NCI-H748 (cell line): ENCODE results near the gene RAB25.
"Not testable (repeated sequence)": the region's sequence is repeated elsewhere in the genome, so short reads cannot be mapped to it uniquely, and the experiment has no call there.

ENCODE experiments used
- DNase-seq: peaks from one replicate; lab custom pipeline; 2025; ENCODE audit not compliant: unreplicated experiment; lab: John Stamatoyannopoulos, UW

Gene RAB25

GRCh38 chr1:156054500-156055280, 6.3 kb upstream of the RAB25 start, which contains the start of gene LAMTOR2:
Gene LAMTOR2 (plus strand): TSS chr1:156054782. CDS start chr1:156054890, 108 bp downstream.
- DNase-seq, result peak; percentile 99

GRCh38 chr1:156055281-156056048, 5.5 kb upstream of the RAB25 start:
- no peak for DNase-seq

GRCh38 chr1:156056326-156056849, 4.6 kb upstream of the RAB25 start:
- DNase-seq, result no peak

GRCh38 chr1:156062189-156062588, 1.2 kb downstream of the RAB25 start:
- DNase-seq, result no peak

- DNase-seq, result no peak
Measured at GRCh38 chr1:156063997-156064285, 3.0 kb downstream of the RAB25 start.

- no peak for DNase-seq
Measured at GRCh38 chr1:156064615-156065014, 3.7 kb downstream of the RAB25 start.

GRCh38 chr1:156065212-156065611, 4.3 kb downstream of the RAB25 start:
- no peak for DNase-seq

- no peak for DNase-seq
Measured at GRCh38 chr1:156065871-156066270, 4.9 kb downstream of the RAB25 start.

- no peak for DNase-seq
Measured at GRCh38 chr1:156067262-156067661, 6.3 kb downstream of the RAB25 start.

GRCh38 chr1:156069490-156070455, 8.8 kb downstream of the RAB25 start:
- DNase-seq, result no peak

GRCh38 chr1:156070548-156070947, 9.6 kb downstream of the RAB25 start:
- no peak for DNase-seq

- not testable (repeated sequence) for DNase-seq
Measured at GRCh38 chr1:156071332-156071816, 10.4 kb downstream of the RAB25 start.

- no peak for DNase-seq
Measured at GRCh38 chr1:156072251-156072650, 11.3 kb downstream of the RAB25 start.

GRCh38 chr1:156073110-156073687, 12.2 kb downstream of the RAB25 start:
- no peak for DNase-seq

- DNase-seq, result no peak
Measured at GRCh38 chr1:156073740-156074139, 12.8 kb downstream of the RAB25 start.

GRCh38 chr1:156074661-156075060, 13.7 kb downstream of the RAB25 start:
- DNase-seq, result no peak

- DNase-seq, result no peak
Measured at GRCh38 chr1:156075162-156075561, 14.2 kb downstream of the RAB25 start.

- no peak for DNase-seq
Measured at GRCh38 chr1:156075775-156076204, 14.8 kb downstream of the RAB25 start.

- DNase-seq, result no peak
Measured at GRCh38 chr1:156076609-156077429, 15.9 kb downstream of the RAB25 start.

- no peak for DNase-seq
Measured at GRCh38 chr1:156077430-156077760, 16.4 kb downstream of the RAB25 start.
